Raji (cell line): ENCODE results near the gene OLFML3.

Experiments
- POLR2A ChIP-seq: IDR thresholded peaks from 2 replicates; pipeline ENCODE4 v1.6.1; 2011; ENCODE audit warnings: low read depth, low read length, control low read depth; ENCODE audit not compliant: insufficient read depth

The OLFML3 gene

GRCh38 chr1:113978863-113979702, at the start of gene OLFML3:
OLFML3 (plus strand) TSS chr1:113979474; CDS start chr1:113979517, 43 bp downstream.
- TF ChIP-seq POLR2A, result no peak

- no peak for TF ChIP-seq POLR2A
Measured at GRCh38 chr1:113929750-113930498, 49.4 kb upstream of the OLFML3 start.

GRCh38 chr1:113930499-113931161, 48.6 kb upstream of the OLFML3 start:
- no peak for TF ChIP-seq POLR2A

- TF ChIP-seq POLR2A, result no peak
Measured at GRCh38 chr1:113931451-113931851, 47.8 kb upstream of the OLFML3 start.

- TF ChIP-seq POLR2A, result no peak
Measured at GRCh38 chr1:113934006-113934405, 45.3 kb upstream of the OLFML3 start.

- TF ChIP-seq POLR2A, result no peak
Measured at GRCh38 chr1:113934511-113935055, 44.7 kb upstream of the OLFML3 start.

- no peak for TF ChIP-seq POLR2A
Measured at GRCh38 chr1:113935176-113935575, 44.1 kb upstream of the OLFML3 start.

GRCh38 chr1:113935970-113936369, 43.3 kb upstream of the OLFML3 start:
- no peak for TF ChIP-seq POLR2A

- TF ChIP-seq POLR2A, result no peak
Measured at GRCh38 chr1:113937146-113937545, 42.1 kb upstream of the OLFML3 start.

GRCh38 chr1:113938192-113938591, 41.1 kb upstream of the OLFML3 start:
- TF ChIP-seq POLR2A, result no peak

- no peak for TF ChIP-seq POLR2A
Measured at GRCh38 chr1:113940365-113941244, 38.7 kb upstream of the OLFML3 start.

GRCh38 chr1:113941245-113941559, 38.1 kb upstream of the OLFML3 start:
- TF ChIP-seq POLR2A, result no peak

GRCh38 chr1:113942527-113942926, 36.7 kb upstream of the OLFML3 start:
- TF ChIP-seq POLR2A, result no peak

- TF ChIP-seq POLR2A, result no peak
Measured at GRCh38 chr1:113943028-113943811, 36.1 kb upstream of the OLFML3 start.
